NOMO-1 treated with DMSO at 0.1 percent for 48 hours (cell line): ENCODE measurements around the gene SNRK.

Source experiments
- DNase-seq: peaks from one replicate; lab custom pipeline; 2025; ENCODE audit not compliant: unreplicated experiment; lab: John Stamatoyannopoulos, UW

Gene SNRK

DNA sequence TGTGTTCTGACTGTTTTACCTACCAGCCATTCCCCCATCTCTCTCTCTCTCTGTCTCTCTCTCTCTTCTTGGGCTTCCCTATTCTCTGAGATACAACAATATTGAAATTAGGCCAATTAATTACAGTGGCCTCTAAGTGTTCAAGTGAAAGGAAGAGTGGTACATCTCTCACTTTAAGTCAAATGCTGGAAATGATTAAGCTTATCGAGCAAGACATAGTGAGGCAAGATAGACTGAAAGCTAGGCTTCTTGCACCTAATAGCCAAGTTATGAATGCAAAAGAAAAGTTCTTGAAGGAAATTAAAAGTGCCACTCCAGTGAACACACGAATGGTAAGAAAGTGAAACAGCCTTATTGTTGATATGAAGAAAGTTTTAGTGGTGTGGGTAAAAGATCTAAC is 21.3 kb downstream of the SNRK start:
- no peak for DNase-seq

GRCh38 chr3:43309372-43310305 is 23.3 kb downstream of the SNRK start:
- DNase-seq: no peak

DNA sequence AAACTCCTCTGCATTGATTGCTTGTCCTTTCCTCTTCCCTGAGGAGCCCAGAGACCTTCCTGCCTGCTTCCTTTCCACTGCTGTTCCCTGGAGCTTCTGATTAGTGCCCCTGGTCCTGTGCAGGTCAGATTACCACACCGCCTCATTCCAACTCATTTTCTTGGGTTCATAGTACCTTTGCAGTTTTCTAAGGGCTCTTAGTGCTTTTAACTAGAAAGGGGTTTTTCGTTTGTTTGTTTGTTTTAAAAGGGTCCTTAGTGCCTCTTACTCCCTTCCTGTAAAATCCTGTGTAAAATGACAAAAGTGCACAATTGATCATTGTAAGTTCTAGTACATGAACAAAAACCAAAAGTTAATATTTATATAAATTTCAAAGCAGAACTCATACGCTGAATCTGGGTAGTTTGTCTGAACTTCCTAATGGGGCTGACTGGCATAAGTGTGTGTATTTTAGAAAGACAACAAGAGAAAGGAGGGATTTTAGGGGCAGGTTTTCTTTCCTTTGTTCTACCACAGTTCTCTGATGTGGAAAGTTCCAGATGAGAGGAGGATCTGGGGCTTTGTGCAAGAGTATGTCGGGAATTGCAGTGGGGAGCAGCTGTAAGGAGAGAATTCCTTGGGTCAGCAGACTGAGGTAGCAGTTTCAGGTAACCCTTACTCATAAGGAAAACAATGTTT is 30.6 kb downstream of the SNRK start:
- no peak for DNase-seq

DNA sequence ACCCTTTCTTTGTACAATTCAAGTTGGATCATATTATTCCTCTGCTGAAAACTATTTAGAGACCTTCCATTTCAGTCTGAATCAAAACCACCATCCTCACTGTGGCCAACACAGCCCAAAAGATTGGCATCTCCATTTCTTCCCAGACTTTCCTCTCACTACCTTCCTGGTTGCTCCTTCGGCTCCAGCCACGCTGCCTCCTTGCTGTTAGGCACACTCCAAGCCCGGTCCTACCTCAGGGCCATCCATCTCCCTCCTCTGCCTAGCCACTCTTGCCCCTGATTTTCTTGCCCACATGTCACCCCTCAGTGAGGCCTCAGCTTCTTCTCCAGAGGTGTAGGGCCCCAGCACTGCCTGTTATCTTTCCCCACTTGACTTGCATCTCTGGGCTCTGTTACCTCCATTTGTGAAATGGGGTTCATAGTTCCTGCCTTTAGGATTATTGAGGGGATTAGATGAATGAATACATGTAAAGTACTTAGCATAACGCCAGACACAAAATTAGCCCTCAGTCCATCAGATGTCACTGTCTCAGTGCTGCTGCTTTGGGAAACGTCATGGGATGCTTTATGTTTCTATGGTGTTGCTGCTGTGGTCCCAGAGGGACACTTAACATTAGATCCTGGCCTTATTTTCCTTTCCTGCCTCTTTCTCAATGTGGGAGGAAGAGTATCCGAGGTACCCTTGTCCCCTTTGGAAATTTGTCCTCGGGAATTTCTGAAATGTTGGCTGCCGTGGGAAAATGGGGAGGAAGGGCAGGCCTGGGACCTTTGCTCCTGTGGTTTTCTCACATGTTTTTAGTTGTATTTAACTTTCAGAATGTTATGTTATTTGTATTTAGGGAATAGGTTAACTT is 31.3 kb downstream of the SNRK start:
- no peak for DNase-seq

GRCh38 chr3:43319376-43319775 is 33.0 kb downstream of the SNRK start:
- DNase-seq: no peak

DNA sequence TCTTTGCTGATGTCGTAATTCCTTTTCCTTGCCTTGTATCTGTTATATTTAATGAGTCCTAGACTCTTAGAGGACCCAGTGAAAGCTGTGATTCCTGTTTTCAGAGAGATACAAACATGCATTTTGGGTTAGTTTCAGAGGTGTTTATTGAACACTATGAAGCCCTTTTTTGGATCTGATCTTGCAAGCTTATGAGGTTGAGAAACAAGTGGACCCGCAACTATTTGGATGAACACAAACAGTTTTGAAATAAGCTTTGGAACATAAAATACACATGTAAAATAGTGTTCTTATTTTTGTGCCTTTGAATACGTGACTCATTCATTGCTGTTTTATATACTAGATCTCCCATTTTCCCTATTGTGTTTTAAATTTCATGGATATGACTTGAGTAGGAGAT is 33.5 kb downstream of the SNRK start:
- no peak for DNase-seq

DNA sequence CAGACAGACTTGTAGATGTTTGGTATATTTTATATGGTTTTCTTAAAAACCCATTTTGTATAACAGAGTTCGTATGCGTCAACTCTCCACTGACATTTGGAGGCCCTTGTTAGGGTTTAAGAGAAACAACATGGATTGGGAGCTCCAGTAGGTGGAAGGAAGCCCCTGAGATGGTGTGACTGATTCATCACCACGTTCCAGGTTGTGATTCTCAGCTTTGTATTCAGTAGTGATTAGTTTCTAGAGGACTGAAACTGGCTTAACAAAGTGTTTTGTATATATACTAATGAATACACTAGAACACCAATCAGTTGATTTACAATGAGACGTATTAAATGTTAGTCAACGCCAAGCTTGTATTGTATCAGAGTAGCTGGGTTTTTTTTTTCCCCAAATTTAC is 33.9 kb downstream of the SNRK start:
- DNase-seq: no peak

DNA sequence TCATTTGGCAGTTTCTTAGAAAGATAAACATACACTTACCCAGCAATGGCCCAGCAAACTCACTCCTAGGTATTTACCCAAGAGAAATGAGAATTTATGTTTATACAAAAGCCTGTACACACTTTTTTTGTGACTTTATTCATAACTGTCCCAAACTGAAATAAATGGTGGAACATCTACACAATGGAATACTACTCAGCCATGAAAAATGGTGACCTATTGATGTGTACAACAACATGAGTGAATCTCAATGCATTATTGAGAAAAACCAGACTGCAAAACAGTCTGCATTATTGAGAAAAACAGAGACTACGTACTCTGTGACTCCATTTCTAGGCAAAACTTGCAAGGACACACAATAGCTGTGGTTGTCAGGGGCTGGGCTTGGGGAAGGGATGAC is 37.2 kb downstream of the SNRK start:
- DNase-seq: no peak

GRCh38 chr3:43326891-43327581 is 40.7 kb downstream of the SNRK start:
- DNase-seq: peak; percentile 50

- no peak for DNase-seq
Observed at GRCh38 chr3:43327582-43327979, 41.2 kb downstream of the SNRK start.

GRCh38 chr3:43328653-43329052 is 42.3 kb downstream of the SNRK start:
- no peak for DNase-seq

DNA sequence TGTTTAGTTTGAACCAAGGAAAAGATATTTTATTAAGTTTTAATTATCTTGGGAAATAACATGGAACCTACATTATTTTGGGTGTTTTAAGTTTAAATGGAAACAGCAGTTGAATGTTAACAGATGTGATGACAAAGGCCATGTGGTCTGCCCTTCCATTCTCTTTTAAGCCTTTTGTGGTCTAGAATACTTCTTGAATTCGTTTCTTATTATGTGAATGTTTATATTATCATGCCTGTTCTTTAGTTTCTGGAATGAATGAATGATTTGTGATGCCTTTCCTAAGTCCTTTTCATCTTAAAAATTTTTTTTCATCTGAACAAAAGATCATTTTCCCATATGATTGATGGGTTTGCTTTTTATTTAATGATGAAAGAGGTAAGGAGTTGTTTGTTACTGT is 44.6 kb downstream of the SNRK start:
- no peak for DNase-seq

- peak; percentile 21 for DNase-seq
Observed at GRCh38 chr3:43331381-43331780, 45.0 kb downstream of the SNRK start.

GRCh38 chr3:43334976-43335375 is 48.6 kb downstream of the SNRK start:
- peak; percentile 52 for DNase-seq

DNA sequence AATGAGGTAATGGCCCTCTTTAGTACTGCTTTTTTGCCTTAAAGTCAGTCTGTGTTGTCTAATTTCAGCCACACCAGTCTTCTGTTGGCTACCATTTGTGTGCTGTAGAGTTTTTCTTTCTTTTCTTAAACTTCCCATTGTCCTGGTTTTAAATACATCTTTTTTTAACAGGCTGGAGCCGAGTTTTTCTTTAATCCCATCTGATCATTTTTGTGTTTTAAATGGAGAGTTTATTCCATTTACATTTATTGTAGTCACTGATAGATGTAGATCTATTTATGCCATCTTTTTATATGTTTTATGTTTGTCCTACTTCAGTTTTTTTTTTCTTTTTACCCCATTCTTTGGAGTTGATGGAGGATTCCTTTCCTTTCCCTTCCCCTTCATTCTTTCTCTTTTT is 49.5 kb downstream of the SNRK start:
- no peak for DNase-seq

GRCh38 chr3:43338295-43338694 is 52.0 kb downstream of the SNRK start:
- no peak for DNase-seq

- DNase-seq: no peak
Observed at GRCh38 chr3:43340403-43340802, 54.1 kb downstream of the SNRK start.

- no peak for DNase-seq
Observed at GRCh38 chr3:43341788-43342187, 55.4 kb downstream of the SNRK start.

GRCh38 chr3:43343185-43343584 is 56.8 kb downstream of the SNRK start:
- DNase-seq: no peak

GRCh38 chr3:43343815-43344214 is 57.5 kb downstream of the SNRK start:
- DNase-seq: no peak

DNA sequence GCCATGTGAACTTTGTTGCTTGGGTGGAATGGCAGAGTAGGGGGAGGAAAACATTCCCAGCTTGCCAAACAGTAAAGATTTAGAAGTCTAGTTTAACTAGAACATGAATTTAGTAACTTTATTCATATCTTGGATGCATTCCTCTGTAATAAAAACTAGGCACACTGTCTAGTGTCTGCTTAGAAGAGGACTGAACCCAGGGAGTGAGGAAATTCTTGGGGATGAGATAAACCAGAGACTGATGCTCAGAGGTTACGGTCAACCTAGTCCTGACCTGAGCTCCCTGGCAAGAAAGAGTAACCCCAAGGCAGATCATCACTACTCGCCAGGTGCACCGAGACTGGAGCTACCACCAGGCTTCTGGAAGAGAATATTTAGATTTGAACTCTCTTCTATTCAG is 58.2 kb downstream of the SNRK start:
- DNase-seq: no peak
